C4-2B (cell line): Measurements from ENCODE around the gene ADPGK.

Source experiments
- CTCF ChIP-seq: fragments of 450-650 bp; conservative IDR thresholded peaks from 2 replicates; pipeline ENCODE4 v1.5.1; 2017; ENCODE audit warnings: mild to moderate bottlenecking
- ZFX ChIP-seq: fragments of 450-650 bp; IDR thresholded peaks from 2 replicates; pipeline ENCODE4 v1.6.1; 2017

- TF ChIP-seq CTCF (no peak), ZFX (no peak)
Observed at GRCh38 chr15:72751751-72752455, 31.7 kb downstream of the ADPGK start.
